HG03521 (cell line): Measurements from ENCODE around the gene IRF5.
"Not testable (repeated sequence)": the region's sequence is repeated elsewhere in the genome, so short reads cannot be mapped to it uniquely, and the experiment has no call there.

ENCODE experiments used
- ATAC-seq: cut with Tn5 transposase; IDR thresholded peaks from one replicate; pipeline ENCODE4 v1.9.1; 2021; ENCODE audit warnings: mild to moderate bottlenecking, moderate library complexity; ENCODE audit not compliant: unreplicated experiment

IRF5 gene

GRCh38 chr7:128906001-128906765 is 31.5 kb upstream of the IRF5 start:
- no peak for ATAC-seq

GRCh38 chr7:128906766-128907559 is 30.8 kb upstream of the IRF5 start:
- no peak for ATAC-seq

GRCh38 chr7:128908750-128909624 is 28.7 kb upstream of the IRF5 start:
- no peak for ATAC-seq

GRCh38 chr7:128909625-128910568 is 27.8 kb upstream of the IRF5 start:
- no peak for ATAC-seq

- no peak for ATAC-seq
These were observed 27.2 kb upstream of the IRF5 start, which contains the start of gene KCP for GRCh38 chr7:128910569-128910945. KCP (minus strand) TSS chr7:128910709; CDS start chr7:128910676, 33 bp downstream.

GRCh38 chr7:128911423-128912031 is 26.2 kb upstream of the IRF5 start:
- no peak for ATAC-seq

- no peak for ATAC-seq
These were observed 25.4 kb upstream of the IRF5 start for GRCh38 chr7:128912281-128912680.

GRCh38 chr7:128912709-128913495 is 24.8 kb upstream of the IRF5 start:
- not testable (repeated sequence) for ATAC-seq

- ATAC-seq: no peak
These were observed 23.7 kb upstream of the IRF5 start for GRCh38 chr7:128913870-128914565.

- no peak for ATAC-seq
These were observed 23.1 kb upstream of the IRF5 start for GRCh38 chr7:128914566-128915151.

- ATAC-seq: no peak
These were observed 22.4 kb upstream of the IRF5 start for GRCh38 chr7:128915271-128915819.

GRCh38 chr7:128915841-128916642 is 21.7 kb upstream of the IRF5 start:
- ATAC-seq: no peak

- ATAC-seq: no peak
These were observed 21.1 kb upstream of the IRF5 start for GRCh38 chr7:128916643-128916915.

- ATAC-seq: no peak
These were observed 20.6 kb upstream of the IRF5 start for GRCh38 chr7:128917122-128917521.

GRCh38 chr7:128918016-128918665 is 19.6 kb upstream of the IRF5 start:
- ATAC-seq: no peak

- ATAC-seq: no peak
These were observed 18.5 kb upstream of the IRF5 start for GRCh38 chr7:128919241-128919640.
